ENCODE data around the gene FLNB. TPM values are rescaled to one million over a fixed set of nuclear protein-coding genes. Genes with fewer than 3 reads are reported as not detected.
A peak's percentile ranks its signal among the peaks of the same experiment; 100 is the strongest.

Gene FLNB
- total and polyA plus RNA-seq, 2 of the 13 experiments (the other 11 are each of a cell fraction or from before 2014, with no cell fraction given), result 106 to 130 TPM

DNA sequence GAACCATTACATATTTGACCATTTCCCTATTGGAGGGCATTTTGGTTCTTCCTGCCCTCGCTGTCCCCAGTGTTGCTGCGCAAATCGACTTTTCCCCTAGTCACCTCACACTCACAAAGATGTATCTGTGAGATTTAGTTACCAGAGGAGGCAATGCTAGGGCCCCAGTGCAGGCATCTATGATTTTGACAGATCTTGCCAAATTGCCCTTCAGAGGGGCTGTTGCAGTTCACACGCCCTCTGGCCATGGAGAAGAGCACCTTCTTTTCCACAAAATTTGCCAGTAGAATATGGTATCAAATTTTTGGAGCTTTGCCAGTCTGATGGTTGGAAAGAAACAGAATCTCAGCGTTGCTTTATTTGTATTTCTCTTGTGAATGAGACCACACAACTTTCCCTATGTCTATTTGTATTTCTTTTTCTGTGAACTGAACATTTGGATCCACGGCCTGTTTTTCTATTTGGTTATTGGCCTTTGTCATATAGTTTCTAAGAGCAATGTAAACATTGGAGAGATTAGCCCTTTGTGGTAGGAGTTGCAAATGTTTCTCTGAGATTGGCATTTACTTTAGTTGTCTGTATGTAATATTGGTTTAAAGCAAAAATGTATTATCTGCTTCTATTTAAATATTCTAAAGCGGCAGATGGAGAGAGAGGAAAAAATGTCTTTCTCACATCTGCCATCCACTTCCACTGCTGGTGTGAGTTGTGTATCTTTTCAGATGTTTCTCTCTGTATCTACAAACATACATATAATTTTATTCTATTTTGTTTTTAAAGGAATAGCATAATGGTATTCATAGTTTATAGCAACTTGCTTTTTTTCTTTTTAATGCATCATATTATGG lies 136.5 kb downstream of the FLNB start (continued):
- TF ChIP-seq ZNF75D (CRISPR knock-in tag; IDR thresholded peaks at IDR 0.05; ENCODE audit: borderline replicate concordance), result no peak
- 0 out of 2 replicates have a peak, but pooled peaks have one; percentile 17 for TF ChIP-seq KDM6A (CRISPR knock-in tag; IDR thresholded peaks at IDR 0.05; ENCODE audit: low read depth)
- TF ChIP-seq GLI4 (CRISPR knock-in tag; IDR thresholded peaks at IDR 0.05; ENCODE audit: borderline replicate concordance), result no peak
- TF ChIP-seq, protein P1, sequence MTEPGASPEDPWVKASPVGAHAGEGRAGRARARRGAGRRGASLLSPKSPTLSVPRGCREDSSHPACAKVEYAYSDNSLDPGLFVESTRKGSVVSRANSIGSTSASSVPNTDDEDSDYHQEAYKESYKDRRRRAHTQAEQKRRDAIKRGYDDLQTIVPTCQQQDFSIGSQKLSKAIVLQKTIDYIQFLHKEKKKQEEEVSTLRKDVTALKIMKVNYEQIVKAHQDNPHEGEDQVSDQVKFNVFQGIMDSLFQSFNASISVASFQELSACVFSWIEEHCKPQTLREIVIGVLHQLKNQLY (CRISPR knock-in tag; IDR thresholded peaks at IDR 0.05), result no peak
- TF ChIP-seq NCOR1 (IDR thresholded peaks at IDR 0.05; ENCODE audit: borderline replicate concordance, low read length), result peak; percentile 46; the same call in 1 of the 2 replicates
- TF ChIP-seq KLF13 (CRISPR knock-in tag; IDR thresholded peaks at IDR 0.05), result no peak
- TF ChIP-seq ZKSCAN8 (CRISPR knock-in tag; IDR thresholded peaks at IDR 0.05; ENCODE audit: borderline replicate concordance), result peak; percentile 53; the same call in 1 of the 2 replicates
- no peak for TF ChIP-seq ZNF143 (CRISPR knock-in tag; IDR thresholded peaks at IDR 0.05)
- TF ChIP-seq MAF1 (CRISPR knock-in tag; IDR thresholded peaks at IDR 0.05; ENCODE audit: borderline replicate concordance), result no peak
- TF ChIP-seq HOXA9 (CRISPR knock-in tag; IDR thresholded peaks at IDR 0.05; ENCODE audit: borderline replicate concordance), result no peak
- peak; percentile 73 for TF ChIP-seq FOXK2 (IDR thresholded peaks at IDR 0.05)
- no peak for TF ChIP-seq ZNF207 (IDR thresholded peaks at IDR 0.05; ENCODE audit: borderline replicate concordance)
- TF ChIP-seq NR2F6 (IDR thresholded peaks at IDR 0.05), result peak; percentile 78
- TF ChIP-seq NR2F6 (CRISPR knock-in tag; IDR thresholded peaks at IDR 0.05), result peak; percentile 51; the same call in 1 of the 2 replicates
- TF ChIP-seq SIX1 (CRISPR knock-in tag; IDR thresholded peaks at IDR 0.05; ENCODE audit: borderline replicate concordance), result peak; percentile 26; the same call in 1 of the 2 replicates
- TF ChIP-seq SAP130 (CRISPR knock-in tag; IDR thresholded peaks at IDR 0.05; ENCODE audit: low read depth), result peak; percentile 61
- TF ChIP-seq, protein P2, sequence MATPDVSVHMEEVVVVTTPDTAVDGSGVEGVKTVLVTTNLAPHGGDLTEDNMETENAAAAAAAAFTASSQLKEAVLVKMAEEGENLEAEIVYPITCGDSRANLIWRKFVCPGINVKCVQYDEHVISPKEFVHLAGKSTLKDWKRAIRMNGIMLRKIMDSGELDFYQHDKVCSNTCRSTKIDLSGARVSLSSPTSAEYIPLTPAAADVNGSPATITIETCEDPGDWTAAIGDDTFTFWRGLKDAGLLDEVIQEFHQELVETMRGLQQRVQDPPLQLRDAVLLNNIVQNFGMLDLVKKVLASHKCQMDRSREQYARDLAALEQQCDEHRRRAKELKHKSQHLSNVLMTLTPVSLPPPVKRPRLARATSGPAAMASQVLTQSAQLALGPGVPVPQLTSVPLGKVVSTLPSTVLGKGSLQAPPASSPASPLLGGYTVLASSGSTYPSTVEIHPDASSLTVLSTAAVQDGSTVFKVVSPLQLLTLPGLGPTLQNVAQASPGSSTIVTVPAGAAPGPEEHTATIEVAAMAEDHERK (CRISPR knock-in tag; IDR thresholded peaks at IDR 0.05; ENCODE audit: low read depth), result no peak
- TF ChIP-seq GABPA (IDR thresholded peaks at IDR 0.05; ENCODE audit: low read depth, low read length), result no peak
- peak; percentile 25; the same call in 1 of the 2 replicates for TF ChIP-seq GABPA (CRISPR knock-in tag; IDR thresholded peaks at IDR 0.05; ENCODE audit: low read depth)
- TF ChIP-seq, protein P3, sequence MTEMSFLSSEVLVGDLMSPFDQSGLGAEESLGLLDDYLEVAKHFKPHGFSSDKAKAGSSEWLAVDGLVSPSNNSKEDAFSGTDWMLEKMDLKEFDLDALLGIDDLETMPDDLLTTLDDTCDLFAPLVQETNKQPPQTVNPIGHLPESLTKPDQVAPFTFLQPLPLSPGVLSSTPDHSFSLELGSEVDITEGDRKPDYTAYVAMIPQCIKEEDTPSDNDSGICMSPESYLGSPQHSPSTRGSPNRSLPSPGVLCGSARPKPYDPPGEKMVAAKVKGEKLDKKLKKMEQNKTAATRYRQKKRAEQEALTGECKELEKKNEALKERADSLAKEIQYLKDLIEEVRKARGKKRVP (CRISPR knock-in tag; IDR thresholded peaks at IDR 0.05), result peak in 1 of 2 experiments; percentile 57; a peak in 1 of 4 replicates
- no peak for TF ChIP-seq ZNF816 (CRISPR knock-in tag; IDR thresholded peaks at IDR 0.05; ENCODE audit: borderline replicate concordance)
- peak; percentile 14; the same call in 1 of the 2 replicates for TF ChIP-seq CEBPG (CRISPR knock-in tag; IDR thresholded peaks at IDR 0.05)
- TF ChIP-seq ZNF326 (CRISPR knock-in tag; IDR thresholded peaks at IDR 0.05; ENCODE audit: borderline replicate concordance), result no peak
- peak; percentile 43 for TF ChIP-seq HNF4A (CRISPR knock-in tag; IDR thresholded peaks at IDR 0.05)
- TF ChIP-seq, protein P4, sequence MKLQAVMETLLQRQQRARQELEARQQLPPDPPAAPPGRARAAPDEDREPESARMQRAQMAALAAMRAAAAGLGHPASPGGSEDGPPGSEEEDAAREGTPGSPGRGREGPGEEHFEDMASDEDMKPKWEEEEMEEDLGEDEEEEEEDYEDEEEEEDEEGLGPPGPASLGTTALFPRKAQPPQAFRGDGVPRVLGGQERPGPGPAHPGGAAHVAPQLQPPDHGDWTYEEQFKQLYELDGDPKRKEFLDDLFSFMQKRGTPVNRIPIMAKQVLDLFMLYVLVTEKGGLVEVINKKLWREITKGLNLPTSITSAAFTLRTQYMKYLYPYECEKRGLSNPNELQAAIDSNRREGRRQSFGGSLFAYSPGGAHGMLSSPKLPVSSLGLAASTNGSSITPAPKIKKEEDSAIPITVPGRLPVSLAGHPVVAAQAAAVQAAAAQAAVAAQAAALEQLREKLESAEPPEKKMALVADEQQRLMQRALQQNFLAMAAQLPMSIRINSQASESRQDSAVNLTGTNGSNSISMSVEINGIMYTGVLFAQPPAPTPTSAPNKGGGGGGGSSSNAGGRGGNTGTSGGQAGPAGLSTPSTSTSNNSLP (IDR thresholded peaks at IDR 0.05; ENCODE audit: low read depth, low read length), result peak; percentile 91
- TF ChIP-seq PAF1 (CRISPR knock-in tag; IDR thresholded peaks at IDR 0.05), result no peak
- no peak for TF ChIP-seq KAT7 (CRISPR knock-in tag; IDR thresholded peaks at IDR 0.05; ENCODE audit: borderline replicate concordance)
- TF ChIP-seq KLF16 (CRISPR knock-in tag; IDR thresholded peaks at IDR 0.05), result peak in 1 of 2 experiments; percentile 63; a peak in 1 of 4 replicates
